GM12892 (cell line): ENCODE results near the gene ZBTB7C.

Experiments used
- POLR2A ChIP-seq: IDR thresholded peaks from 2 replicates; pipeline ENCODE4 v1.6.1; 2011; ENCODE audit warnings: low read depth, low read length, control low read depth
- POLR2AphosphoS5 ChIP-seq: IDR thresholded peaks from 2 replicates; pipeline ENCODE4 v1.6.1; 2011; ENCODE audit warnings: low read depth, low read length, control low read depth
- TAF1 ChIP-seq: IDR thresholded peaks from 2 replicates; pipeline ENCODE4 v1.6.1; 2011; ENCODE audit warnings: low read depth, mild to moderate bottlenecking, control low read depth, low read length, borderline replicate concordance

- TF ChIP-seq TAF1 = no peak
- no peak for TF ChIP-seq POLR2A
- no peak for TF ChIP-seq POLR2AphosphoS5
These were observed 247.8 kb downstream of the ZBTB7C start for GRCh38 chr18:48161191-48161910.
